WTC11 (cell line): ENCODE data around the gene COL1A1. TPM values are rescaled to one million over a fixed set of nuclear protein-coding genes. Genes with fewer than 3 reads are reported as not detected.

Experiments
- ATAC-seq: fragments of 200-7000 bp; cut with Tn5 transposase; 2 replicates; pipeline ENCODE4 v1.10.0; 2021; ENCODE audit warnings: mild to moderate bottlenecking, moderate library complexity
- CTCF ChIA-PET: fragments of 300-600 bp; sonication (Branson Sonifier 250); formaldehyde crosslinking; loops from one replicate; lab custom pipeline; 2021; ENCODE audit warnings: antibody characterized with exemption; lab: Charles Lee
- POLR2A ChIA-PET: fragments of 350-600 bp; sonication (Branson Sonifier 250); formaldehyde crosslinking; loops from one replicate; lab custom pipeline; 2021; ENCODE audit warnings: antibody characterized with exemption; lab: Charles Lee
- DNase-seq: peaks from one replicate; pipeline ENCODE4 v3.0.0; 2021; ENCODE audit warnings: low spot score
- H3K27ac Mint-ChIP-seq: 2 replicates; pipeline ENCODE4 v1.8.0; 2021; ENCODE audit warnings: mixed read lengths
- H3K27me3 Mint-ChIP-seq: 2 replicates; pipeline ENCODE4 v1.8.0; 2021; ENCODE audit warnings: low read depth, mild to moderate bottlenecking, moderate library complexity, mixed read lengths
- H3K36me3 Mint-ChIP-seq: 2 replicates; pipeline ENCODE4 v1.8.0; 2021; ENCODE audit warnings: mixed read lengths
- H3K4me1 Mint-ChIP-seq: 2 replicates; pipeline ENCODE4 v1.8.0; 2022; ENCODE audit warnings: mixed read lengths
- H3K4me3 Mint-ChIP-seq: 2 replicates; pipeline ENCODE4 v1.8.0; 2021; ENCODE audit warnings: mild to moderate bottlenecking, moderate library complexity, mixed read lengths
- H3K9me3 Mint-ChIP-seq: 2 replicates; pipeline ENCODE4 v1.8.0; 2021; ENCODE audit warnings: mixed read lengths
- ATF1 ChIP-seq: sonication (generic); formaldehyde crosslinking; IDR thresholded peaks from 2 replicates; pipeline ENCODE4 v1.8.1; 2023; ENCODE audit warnings: mild to moderate bottlenecking, moderate library complexity, missing genetic modification reagents
- EMX1 ChIP-seq: fragments of 250-450 bp; sonication (Bioruptor Pico); IDR thresholded peaks from 2 replicates; pipeline ENCODE4 v1.8.0; 2021; ENCODE audit warnings: mild to moderate bottlenecking
- FOXP1 ChIP-seq: sonication (generic); formaldehyde crosslinking; IDR thresholded peaks from 2 replicates; pipeline ENCODE4 v1.8.0; 2022; ENCODE audit warnings: missing genetic modification reagents, mild to moderate bottlenecking, moderate library complexity, borderline replicate concordance
- RORB ChIP-seq: fragments of 250-450 bp; sonication (Bioruptor Pico); IDR thresholded peaks from 2 replicates; pipeline ENCODE4 v1.9.0; 2021; ENCODE audit warnings: mild to moderate bottlenecking
- ZNF263 ChIP-seq: sonication (generic); formaldehyde crosslinking; IDR thresholded peaks from 2 replicates; pipeline ENCODE4 v1.8.1; 2022; ENCODE audit warnings: low read depth, mild to moderate bottlenecking, moderate library complexity, missing genetic modification reagents
- ZNF317 ChIP-seq: sonication (generic); formaldehyde crosslinking; IDR thresholded peaks from 2 replicates; pipeline ENCODE4 v1.8.1; 2023; ENCODE audit warnings: low read depth, mild to moderate bottlenecking, moderate library complexity, missing genetic modification reagents, borderline replicate concordance
- ZNF423 ChIP-seq: fragments of 250-450 bp; sonication (Bioruptor Pico); IDR thresholded peaks from 2 replicates; pipeline ENCODE4 v2.1.2; 2022; ENCODE audit warnings: mild to moderate bottlenecking, moderate library complexity
- ZNF671 ChIP-seq: fragments of 250-450 bp; sonication (Bioruptor Pico); IDR thresholded peaks from 2 replicates; pipeline ENCODE4 v1.8.0; 2021; ENCODE audit warnings: mild to moderate bottlenecking
- total RNA-seq: library from RNA; stranded (reverse); gene quantifications from 3 replicates; pipeline ENCODE4 v1.2.3, GENCODE V29; 2021
- TF ChIP-seq, protein P1 (sequence below): fragments of 200-600 bp; IDR thresholded peaks from 2 replicates; pipeline ENCODE4 v1.8.0; 2022; ENCODE audit warnings: antibody characterized with exemption
- TF ChIP-seq, protein P2 (sequence below): fragments of 250-450 bp; sonication (Bioruptor Pico); IDR thresholded peaks from 2 replicates; pipeline ENCODE4 v2.1.2; 2022; ENCODE audit warnings: mild to moderate bottlenecking, moderate library complexity
- TF ChIP-seq, protein P3 (sequence below): sonication (generic); formaldehyde crosslinking; conservative IDR thresholded peaks from 2 replicates; pipeline ENCODE4 v1.8.1; 2022; ENCODE audit warnings: mild to moderate bottlenecking, missing genetic modification reagents
- TF ChIP-seq, protein P4 (sequence below): sonication (generic); formaldehyde crosslinking; IDR thresholded peaks from 2 replicates; pipeline ENCODE4 v1.8.1; 2022; ENCODE audit warnings: low read depth, mild to moderate bottlenecking, moderate library complexity, missing genetic modification reagents, borderline replicate concordance
- TF ChIP-seq, protein P5 (sequence below): sonication (generic); formaldehyde crosslinking; IDR thresholded peaks from 2 replicates; pipeline ENCODE4 v1.8.1; 2023; ENCODE audit warnings: mild to moderate bottlenecking, missing genetic modification reagents, moderate library complexity
- TF ChIP-seq, protein P6 (sequence below): sonication (generic); formaldehyde crosslinking; IDR thresholded peaks from 2 replicates; pipeline ENCODE4 v1.8.1; 2022; ENCODE audit warnings: mild to moderate bottlenecking, moderate library complexity, missing genetic modification reagents
- TF ChIP-seq, protein P7 (sequence below): fragments of 250-450 bp; sonication (Bioruptor Pico); IDR thresholded peaks from 2 replicates; pipeline ENCODE4 v1.9.0; 2021; ENCODE audit warnings: mild to moderate bottlenecking

Gene COL1A1
- total RNA-seq, 1 experiment from 2014 or later: 52.1 TPM

DNA sequence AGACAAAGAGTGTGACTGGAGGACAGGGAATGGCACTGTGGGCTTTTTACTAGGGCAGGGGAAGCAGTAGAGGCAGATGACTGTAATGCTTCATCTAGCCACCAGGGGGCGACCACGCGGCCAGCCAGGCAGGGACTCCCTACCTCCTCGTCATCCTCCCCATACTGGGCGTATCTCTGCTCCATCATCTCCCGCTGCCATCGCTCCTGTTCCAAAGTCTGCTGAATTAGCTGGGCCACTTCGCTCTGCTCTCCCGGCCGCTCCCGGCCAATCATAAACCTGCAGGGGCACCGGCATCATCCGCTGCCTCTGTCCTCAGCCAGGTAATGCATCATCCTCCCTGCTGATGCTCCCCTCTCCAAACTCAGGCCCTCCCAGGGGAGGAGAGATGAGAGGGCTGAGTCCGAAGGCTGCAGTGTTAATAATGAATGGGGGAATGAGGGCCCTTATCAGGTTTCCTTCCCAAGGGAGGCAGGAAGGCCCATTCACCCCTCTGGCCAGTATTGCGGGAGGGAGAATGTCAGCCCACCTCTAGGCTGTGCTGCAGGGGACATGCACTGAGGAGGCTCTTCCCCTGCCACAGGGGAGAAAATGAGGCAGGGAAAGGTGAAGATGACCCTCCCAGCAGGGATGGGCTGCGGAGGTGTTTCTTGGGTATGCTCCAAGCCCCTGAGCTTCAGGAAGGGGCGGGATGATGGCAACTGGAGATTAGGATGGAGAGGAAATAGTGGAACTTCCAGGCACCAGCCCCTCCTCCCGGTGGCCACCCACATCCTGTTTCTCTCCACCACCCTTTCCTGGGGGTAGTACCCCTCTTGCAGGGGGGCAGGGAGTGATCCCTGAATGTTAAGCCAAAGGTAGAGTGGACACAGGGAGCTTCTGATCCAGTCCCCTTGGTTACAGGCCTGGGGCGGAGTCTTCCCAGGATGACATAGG lies 61.2 kb downstream of the COL1A1 start:
- H3K27me3 Mint-ChIP-seq: no peaks in the 10 kb centered on the region
- H3K36me3 Mint-ChIP-seq: peaks cover 52% of the 10 kb centered on the region
- peaks cover 14% of the 10 kb centered on the region for H3K4me1 Mint-ChIP-seq
- CTCF ChIA-PET: interaction anchor here (0.5 to 4.6 kb wide), 20 partner anchors 10 to 620 kb away, joined by 3 to 52 read pairs (median 4); partner anchors contain the start of genes PPP1R9B, SAMD14, SGCA and TMEM92
- H3K4me3 Mint-ChIP-seq: 0 out of 2 replicates have a peak overlapping the region, but pooled peaks have one; percentile 14
- ATAC-seq (peak; percentile 91), DNase-seq (peak; percentile 90)
- POLR2A ChIA-PET: no interaction called here
- no peak overlapping the region for H3K27ac Mint-ChIP-seq
- TF ChIP-seq, protein P1, sequence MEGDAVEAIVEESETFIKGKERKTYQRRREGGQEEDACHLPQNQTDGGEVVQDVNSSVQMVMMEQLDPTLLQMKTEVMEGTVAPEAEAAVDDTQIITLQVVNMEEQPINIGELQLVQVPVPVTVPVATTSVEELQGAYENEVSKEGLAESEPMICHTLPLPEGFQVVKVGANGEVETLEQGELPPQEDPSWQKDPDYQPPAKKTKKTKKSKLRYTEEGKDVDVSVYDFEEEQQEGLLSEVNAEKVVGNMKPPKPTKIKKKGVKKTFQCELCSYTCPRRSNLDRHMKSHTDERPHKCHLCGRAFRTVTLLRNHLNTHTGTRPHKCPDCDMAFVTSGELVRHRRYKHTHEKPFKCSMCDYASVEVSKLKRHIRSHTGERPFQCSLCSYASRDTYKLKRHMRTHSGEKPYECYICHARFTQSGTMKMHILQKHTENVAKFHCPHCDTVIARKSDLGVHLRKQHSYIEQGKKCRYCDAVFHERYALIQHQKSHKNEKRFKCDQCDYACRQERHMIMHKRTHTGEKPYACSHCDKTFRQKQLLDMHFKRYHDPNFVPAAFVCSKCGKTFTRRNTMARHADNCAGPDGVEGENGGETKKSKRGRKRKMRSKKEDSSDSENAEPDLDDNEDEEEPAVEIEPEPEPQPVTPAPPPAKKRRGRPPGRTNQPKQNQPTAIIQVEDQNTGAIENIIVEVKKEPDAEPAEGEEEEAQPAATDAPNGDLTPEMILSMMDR: peak; percentile 99
- TF ChIP-seq ZNF317 (peak; percentile 100), ZNF423 (CRISPR knock-in tag) (0 out of 2 replicates have a peak, but pooled peaks have one; percentile 15), ZNF263 (CRISPR knock-in tag) (0 out of 2 replicates have a peak, but pooled peaks have one; percentile 47)
- TF ChIP-seq, protein P2, sequence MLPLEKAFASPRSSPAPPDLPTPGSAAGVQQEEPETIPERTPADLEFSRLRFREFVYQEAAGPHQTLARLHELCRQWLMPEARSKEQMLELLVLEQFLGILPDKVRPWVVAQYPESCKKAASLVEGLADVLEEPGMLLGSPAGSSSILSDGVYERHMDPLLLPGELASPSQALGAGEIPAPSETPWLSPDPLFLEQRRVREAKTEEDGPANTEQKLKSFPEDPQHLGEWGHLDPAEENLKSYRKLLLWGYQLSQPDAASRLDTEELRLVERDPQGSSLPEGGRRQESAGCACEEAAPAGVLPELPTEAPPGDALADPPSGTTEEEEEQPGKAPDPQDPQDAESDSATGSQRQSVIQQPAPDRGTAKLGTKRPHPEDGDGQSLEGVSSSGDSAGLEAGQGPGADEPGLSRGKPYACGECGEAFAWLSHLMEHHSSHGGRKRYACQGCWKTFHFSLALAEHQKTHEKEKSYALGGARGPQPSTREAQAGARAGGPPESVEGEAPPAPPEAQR (CRISPR knock-in tag): no peak
- no peaks in the 10 kb centered on the region for H3K9me3 Mint-ChIP-seq

DNA sequence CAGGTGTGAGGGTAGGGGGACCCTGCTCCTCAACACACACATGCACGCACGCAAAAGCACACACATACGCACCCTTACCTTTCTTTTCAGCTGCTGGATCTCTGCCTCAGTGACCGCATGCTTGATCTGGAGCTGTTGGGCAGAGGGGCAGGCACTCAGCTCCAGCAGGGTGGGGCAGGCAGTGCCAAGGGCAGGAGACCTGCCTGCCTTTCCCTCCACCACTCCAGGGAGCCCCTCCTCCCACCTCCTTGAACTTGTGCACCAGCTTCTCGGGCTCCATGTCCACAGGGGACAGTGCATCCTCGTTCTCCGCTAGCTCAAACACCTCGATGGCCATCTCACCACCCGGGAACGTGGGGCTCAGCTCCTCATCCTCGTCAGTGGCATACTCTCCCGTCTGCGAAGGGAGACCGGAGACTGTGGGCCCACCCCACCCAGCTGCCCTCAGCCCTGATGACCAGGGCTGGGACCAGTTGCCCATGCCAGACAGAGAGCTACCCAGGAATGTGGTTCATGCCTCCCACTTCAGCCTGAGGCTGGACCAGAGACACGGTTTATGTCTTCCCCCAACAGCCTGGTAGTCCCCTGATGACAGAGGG lies 62.1 kb downstream of the COL1A1 start:
- no peak for TF ChIP-seq EMX1 (CRISPR knock-in tag)
- no peak for TF ChIP-seq RORB (CRISPR knock-in tag)
- TF ChIP-seq FOXP1 (CRISPR knock-in tag): no peak
- TF ChIP-seq, protein P3, sequence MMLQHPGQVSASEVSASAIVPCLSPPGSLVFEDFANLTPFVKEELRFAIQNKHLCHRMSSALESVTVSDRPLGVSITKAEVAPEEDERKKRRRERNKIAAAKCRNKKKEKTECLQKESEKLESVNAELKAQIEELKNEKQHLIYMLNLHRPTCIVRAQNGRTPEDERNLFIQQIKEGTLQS (CRISPR knock-in tag): no peak
- TF ChIP-seq ZNF671 (CRISPR knock-in tag): no peak
- TF ChIP-seq, all 79 proteins: peak for 0
- no peak overlapping the region for H3K4me3 Mint-ChIP-seq
- H3K27ac Mint-ChIP-seq: no peak overlapping the region; the same call in 1 of the 2 replicates
- POLR2A ChIA-PET: interaction anchor here (1.2 kb wide), 1 partner anchor 9 kb away, joined by 3 read pairs; no protein-coding TSS in a partner anchor
- no peak for DNase-seq
- peaks cover 11% of the 10 kb centered on the region for H3K4me1 Mint-ChIP-seq
- ATAC-seq: no peak
- H3K27me3 Mint-ChIP-seq: no peaks in the 10 kb centered on the region
- CTCF ChIA-PET: interaction anchor here (0.6 to 4.6 kb wide), 15 partner anchors 9 to 222 kb away, joined by 3 to 52 read pairs (median 4); partner anchors contain the start of genes PPP1R9B, SAMD14 and SGCA
- no peaks in the 10 kb centered on the region for H3K9me3 Mint-ChIP-seq
- peaks cover 50% of the 10 kb centered on the region for H3K36me3 Mint-ChIP-seq

DNA sequence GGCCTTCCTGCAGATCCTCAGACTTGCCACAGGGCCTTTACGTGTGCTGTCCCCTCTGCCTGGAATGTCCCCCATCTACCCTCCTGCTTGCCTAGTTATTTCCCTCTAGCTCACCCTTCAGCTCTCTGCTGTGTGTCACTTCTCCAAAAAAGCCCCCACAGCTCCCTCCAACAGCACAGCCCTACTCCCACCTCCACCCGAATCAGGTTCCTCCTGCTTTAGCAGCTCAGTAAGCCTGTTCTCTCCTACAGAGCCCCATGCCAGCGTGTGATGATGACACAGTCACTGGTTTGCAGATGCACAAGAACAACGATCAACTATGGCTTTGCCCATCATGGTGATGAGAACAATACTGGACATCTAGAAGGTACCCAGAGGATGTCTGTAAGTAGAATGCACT lies 64.4 kb downstream of the COL1A1 start:
- Mint-ChIP-seq H3K4me3 (no peak overlapping the region), H3K27me3 (peaks cover 5% of the 10 kb centered on the region; the same call in 1 of the 2 replicates), H3K4me1 (peaks cover 27% of the 10 kb centered on the region), H3K36me3 (peaks cover 36% of the 10 kb centered on the region), H3K9me3 (no peaks in the 10 kb centered on the region), H3K27ac (no peak overlapping the region; the same call in 1 of the 2 replicates)
- no peak for ATAC-seq
- POLR2A ChIA-PET: no interaction called here
- no peak for DNase-seq
- CTCF ChIA-PET: interaction anchor here (0.8 to 1.9 kb wide), 7 partner anchors 9 to 260 kb away, joined by 3 to 10 read pairs (median 4); partner anchors contain the start of gene LRRC59
- TF ChIP-seq, protein P4, sequence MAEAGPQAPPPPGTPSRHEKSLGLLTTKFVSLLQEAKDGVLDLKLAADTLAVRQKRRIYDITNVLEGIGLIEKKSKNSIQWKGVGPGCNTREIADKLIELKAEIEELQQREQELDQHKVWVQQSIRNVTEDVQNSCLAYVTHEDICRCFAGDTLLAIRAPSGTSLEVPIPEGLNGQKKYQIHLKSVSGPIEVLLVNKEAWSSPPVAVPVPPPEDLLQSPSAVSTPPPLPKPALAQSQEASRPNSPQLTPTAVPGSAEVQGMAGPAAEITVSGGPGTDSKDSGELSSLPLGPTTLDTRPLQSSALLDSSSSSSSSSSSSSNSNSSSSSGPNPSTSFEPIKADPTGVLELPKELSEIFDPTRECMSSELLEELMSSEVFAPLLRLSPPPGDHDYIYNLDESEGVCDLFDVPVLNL: no peak
- TF ChIP-seq, protein P5, sequence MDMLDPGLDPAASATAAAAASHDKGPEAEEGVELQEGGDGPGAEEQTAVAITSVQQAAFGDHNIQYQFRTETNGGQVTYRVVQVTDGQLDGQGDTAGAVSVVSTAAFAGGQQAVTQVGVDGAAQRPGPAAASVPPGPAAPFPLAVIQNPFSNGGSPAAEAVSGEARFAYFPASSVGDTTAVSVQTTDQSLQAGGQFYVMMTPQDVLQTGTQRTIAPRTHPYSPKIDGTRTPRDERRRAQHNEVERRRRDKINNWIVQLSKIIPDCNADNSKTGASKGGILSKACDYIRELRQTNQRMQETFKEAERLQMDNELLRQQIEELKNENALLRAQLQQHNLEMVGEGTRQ (CRISPR knock-in tag): no peak
- TF ChIP-seq, protein P6, sequence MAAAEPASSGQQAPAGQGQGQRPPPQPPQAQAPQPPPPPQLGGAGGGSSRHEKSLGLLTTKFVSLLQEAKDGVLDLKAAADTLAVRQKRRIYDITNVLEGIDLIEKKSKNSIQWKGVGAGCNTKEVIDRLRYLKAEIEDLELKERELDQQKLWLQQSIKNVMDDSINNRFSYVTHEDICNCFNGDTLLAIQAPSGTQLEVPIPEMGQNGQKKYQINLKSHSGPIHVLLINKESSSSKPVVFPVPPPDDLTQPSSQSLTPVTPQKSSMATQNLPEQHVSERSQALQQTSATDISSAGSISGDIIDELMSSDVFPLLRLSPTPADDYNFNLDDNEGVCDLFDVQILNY (CRISPR knock-in tag): no peak
- TF ChIP-seq, protein P7, sequence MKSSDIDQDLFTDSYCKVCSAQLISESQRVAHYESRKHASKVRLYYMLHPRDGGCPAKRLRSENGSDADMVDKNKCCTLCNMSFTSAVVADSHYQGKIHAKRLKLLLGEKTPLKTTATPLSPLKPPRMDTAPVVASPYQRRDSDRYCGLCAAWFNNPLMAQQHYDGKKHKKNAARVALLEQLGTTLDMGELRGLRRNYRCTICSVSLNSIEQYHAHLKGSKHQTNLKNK: no peak
- no peak for TF ChIP-seq ATF1 (CRISPR knock-in tag)
- TF ChIP-seq, all 79 proteins: peak for 0
